ENCODE data around the gene PFKL.

DNA sequence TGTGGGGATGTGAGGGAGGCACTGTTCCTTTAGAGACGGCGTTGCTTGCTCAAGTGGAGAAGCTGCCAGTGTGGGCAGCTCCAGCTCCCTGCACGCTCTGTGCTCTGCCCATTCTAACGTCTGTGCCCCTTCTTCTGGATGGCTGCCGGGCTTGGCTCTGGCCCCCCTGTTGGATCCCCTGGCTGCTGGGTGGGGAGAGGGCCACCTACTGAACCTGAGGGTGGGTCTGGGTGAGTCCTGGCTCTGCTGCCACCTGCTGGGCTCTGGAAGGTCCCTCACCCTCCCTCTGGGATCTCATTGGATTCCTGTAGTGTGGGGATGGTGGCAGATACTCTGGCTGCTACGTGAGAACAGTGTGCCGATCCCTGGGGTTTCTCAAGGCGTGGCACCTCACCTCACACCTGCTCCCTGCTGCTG lies 5.0 kb downstream of the PFKL start:
- no peak for TF ChIP-seq POLR2AphosphoS5 (IDR thresholded peaks at IDR 0.05; ENCODE audit: low read depth, low read length)
- no peak for TF ChIP-seq POLR2A (IDR thresholded peaks at IDR 0.05; ENCODE audit: low read depth, low read length)
- no peak for TF ChIP-seq TAF1 (IDR thresholded peaks at IDR 0.05; ENCODE audit: low read depth, low read length)

Data from GM12891 (cell line).